ENCODE data around the gene NCF4.

Gene NCF4

GRCh38 chr22:36860821-36861659 is at the start of gene NCF4:
TSS of gene NCF4 (plus strand) at chr22:36861006. CDS start at chr22:36861172, 166 bp downstream.
- DNase-seq (ENCODE audit: low read depth in 3 of 3, low spot score in 1 of 3), result no peak

- DNase-seq (ENCODE audit: low read depth in 3 of 3, low spot score in 1 of 3), result no peak
Observed at GRCh38 chr22:36811094-36811800, 49.6 kb upstream of the NCF4 start.

GRCh38 chr22:36814801-36815200 is 46.0 kb upstream of the NCF4 start:
- DNase-seq (ENCODE audit: low read depth in 3 of 3, low spot score in 1 of 3), result no peak

- DNase-seq (ENCODE audit: low read depth in 3 of 3, low spot score in 1 of 3), result no peak
Observed at GRCh38 chr22:36815558-36816338, 45.1 kb upstream of the NCF4 start.

- no peak for DNase-seq (ENCODE audit: low read depth in 3 of 3, low spot score in 1 of 3)
Observed at GRCh38 chr22:36816339-36816635, 44.5 kb upstream of the NCF4 start.

GRCh38 chr22:36816636-36817524 is 43.9 kb upstream of the NCF4 start, which contains the start of gene PVALB:
TSS of gene PVALB (minus strand) at chr22:36817035. CDS start at chr22:36817005, 30 bp downstream.
- DNase-seq (ENCODE audit: low read depth in 3 of 3, low spot score in 1 of 3), result no peak

- DNase-seq (ENCODE audit: low read depth in 3 of 3, low spot score in 1 of 3), result no peak
Observed at GRCh38 chr22:36817525-36817848, 43.3 kb upstream of the NCF4 start.

- DNase-seq (ENCODE audit: low read depth in 3 of 3, low spot score in 1 of 3), result no peak
Observed at GRCh38 chr22:36818010-36818642, 42.7 kb upstream of the NCF4 start.

- DNase-seq (ENCODE audit: low read depth in 3 of 3, low spot score in 1 of 3), result no peak
Observed at GRCh38 chr22:36819112-36819511, 41.7 kb upstream of the NCF4 start.

GRCh38 chr22:36822581-36822980 is 38.2 kb upstream of the NCF4 start:
- DNase-seq (ENCODE audit: low read depth in 3 of 3, low spot score in 1 of 3), result no peak

- no peak for DNase-seq (ENCODE audit: low read depth in 3 of 3, low spot score in 1 of 3)
Observed at GRCh38 chr22:36823186-36823839, 37.5 kb upstream of the NCF4 start.

- no peak for DNase-seq (ENCODE audit: low read depth in 3 of 3, low spot score in 1 of 3)
Observed at GRCh38 chr22:36824655-36825054, 36.2 kb upstream of the NCF4 start.

GRCh38 chr22:36826262-36826661 is 34.5 kb upstream of the NCF4 start:
- DNase-seq (ENCODE audit: low read depth in 3 of 3, low spot score in 1 of 3), result no peak

GRCh38 chr22:36828815-36829214 is 32.0 kb upstream of the NCF4 start:
- no peak for DNase-seq (ENCODE audit: low read depth in 3 of 3, low spot score in 1 of 3)

GRCh38 chr22:36829370-36830002 is 31.3 kb upstream of the NCF4 start:
- DNase-seq (ENCODE audit: low read depth in 3 of 3, low spot score in 1 of 3), result no peak

GRCh38 chr22:36830601-36831000 is 30.2 kb upstream of the NCF4 start:
- DNase-seq (ENCODE audit: low read depth in 3 of 3, low spot score in 1 of 3), result no peak

GRCh38 chr22:36831206-36831605 is 29.6 kb upstream of the NCF4 start:
- no peak for DNase-seq (ENCODE audit: low read depth in 3 of 3, low spot score in 1 of 3)

- DNase-seq (ENCODE audit: low read depth in 3 of 3, low spot score in 1 of 3), result no peak
Observed at GRCh38 chr22:36831717-36832116, 29.1 kb upstream of the NCF4 start.

- DNase-seq (ENCODE audit: low read depth in 3 of 3, low spot score in 1 of 3), result no peak
Observed at GRCh38 chr22:36833073-36833472, 27.7 kb upstream of the NCF4 start.

Measured in stimulated activated CD4-positive, alpha-beta T cell treated with anti-CD3 and anti-CD28 coated beads, TNF-alpha, amount 100 ng/mL, for 1 hour (primary cell).